IPS-18c (cell line): ENCODE results near the gene IKZF5.
A peak's percentile ranks its signal among the peaks of the same experiment; 100 is the strongest.

Source experiments
- H3K4me3 ChIP-seq: 2 replicates; pipeline ENCODE4 v1.7.0; 2013; ENCODE audit warnings: low read depth, mild to moderate bottlenecking, low read length, moderate library complexity; ENCODE audit not compliant: insufficient read depth
- H3K9me3 ChIP-seq: one replicate; pipeline ENCODE4 v1.6.1; 2013; ENCODE audit warnings: mild to moderate bottlenecking, low read length, moderate library complexity; ENCODE audit not compliant: control insufficient read depth, insufficient read depth

Gene IKZF5

GRCh38 chr10:123008355-123009104 lies at the start of gene IKZF5, which contains the start of gene ACADSB:
Gene IKZF5, minus strand, starts transcription at chr10:123008795. Its CDS starts 10,170 bp downstream, at chr10:122998625.
Gene ACADSB, plus strand, starts transcription at chr10:123009006. Its CDS starts 24 bp downstream, at chr10:123009030.
- Histone ChIP-seq H3K9me3 (no peaks in the 10 kb centered on the region), H3K4me3 (peak within 1 kb of the TSS; percentile 90)

DNA sequence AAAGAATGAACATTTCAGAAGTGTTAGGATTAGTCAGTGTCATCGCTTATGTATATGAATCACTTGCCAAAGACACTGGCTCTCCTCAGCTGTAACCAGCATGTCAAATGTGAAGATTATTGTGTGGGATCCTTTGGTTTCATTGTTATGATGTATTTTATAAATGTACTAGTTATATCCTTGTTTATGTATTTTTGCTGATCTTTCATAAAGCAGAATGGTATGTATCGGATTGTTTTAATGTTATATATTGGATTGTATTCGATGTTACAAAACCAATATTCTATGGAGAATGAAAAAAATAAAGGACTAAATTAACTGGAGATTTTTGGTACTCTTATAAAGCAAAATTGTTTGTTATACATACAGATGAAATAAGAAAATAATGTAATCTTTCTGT lies 49.4 kb upstream of the IKZF5 start:
- Histone ChIP-seq H3K4me3 (no peak overlapping the region), H3K9me3 (no peaks in the 10 kb centered on the region)

DNA sequence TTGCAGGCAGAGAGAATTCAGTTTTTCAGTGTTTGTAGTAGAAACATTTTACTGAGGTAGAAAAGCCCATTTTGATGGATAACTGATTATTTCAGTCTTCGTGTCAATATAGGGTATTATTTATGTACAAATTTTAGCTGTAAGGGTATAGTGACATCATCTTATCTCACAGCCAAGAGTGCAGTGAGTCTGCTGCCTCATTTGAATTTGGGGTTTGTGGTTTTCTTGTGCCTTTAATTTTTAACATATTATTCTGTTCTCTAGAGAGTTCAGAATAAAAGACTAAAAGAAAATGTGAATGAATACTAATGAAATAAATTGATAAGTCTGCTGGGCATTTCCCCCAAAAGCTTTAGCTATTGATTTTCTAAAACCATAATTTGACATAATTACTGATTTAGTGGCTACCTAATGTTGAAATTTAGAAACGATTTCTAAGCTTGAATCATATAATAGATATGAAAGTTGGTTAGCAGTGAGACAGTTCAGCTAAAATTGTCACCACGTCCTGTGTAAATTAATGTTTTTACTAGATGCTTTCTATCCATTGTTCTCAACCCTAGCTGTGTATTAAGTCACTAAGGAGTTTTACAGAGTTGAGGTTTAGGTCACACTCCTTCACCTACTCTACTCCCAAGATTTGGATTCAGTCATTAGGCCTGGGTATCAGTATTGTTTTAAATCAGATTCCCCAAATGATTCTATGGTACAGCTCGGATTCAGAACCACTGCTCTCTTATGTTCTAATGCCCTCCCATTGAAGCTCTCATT lies 37.6 kb upstream of the IKZF5 start:
- Histone ChIP-seq H3K9me3 (no peaks in the 10 kb centered on the region), H3K4me3 (no peak overlapping the region)

GRCh38 chr10:123044391-123044790 lies 35.8 kb upstream of the IKZF5 start:
- Histone ChIP-seq H3K9me3 (no peaks in the 10 kb centered on the region), H3K4me3 (no peak overlapping the region)

DNA sequence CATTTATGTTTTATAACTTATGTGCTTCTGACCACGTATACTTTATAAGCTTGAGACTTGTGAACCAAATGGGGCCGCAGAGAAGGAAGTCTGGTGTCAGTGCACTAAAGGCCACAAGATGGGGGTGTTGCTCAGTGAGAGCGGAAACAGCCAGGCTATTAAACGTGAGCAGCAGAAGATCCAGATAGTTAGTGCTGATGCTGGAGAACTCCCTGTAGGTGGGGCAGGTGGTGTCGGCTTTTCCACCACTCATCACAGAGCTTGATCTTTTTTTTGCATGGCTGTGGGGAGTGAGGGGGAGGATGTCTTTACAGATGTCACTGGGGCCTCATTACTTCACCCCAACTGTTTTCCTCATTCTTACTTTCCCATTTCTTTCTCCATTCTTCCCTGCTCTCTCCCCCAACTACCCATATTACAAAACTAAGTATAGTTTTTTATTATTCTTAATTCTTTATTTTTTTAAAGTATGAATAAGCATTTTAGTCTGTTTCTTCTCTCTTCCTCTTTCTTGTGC lies 34.9 kb upstream of the IKZF5 start:
- Histone ChIP-seq H3K9me3 (no peaks in the 10 kb centered on the region), H3K4me3 (no peak overlapping the region)

DNA sequence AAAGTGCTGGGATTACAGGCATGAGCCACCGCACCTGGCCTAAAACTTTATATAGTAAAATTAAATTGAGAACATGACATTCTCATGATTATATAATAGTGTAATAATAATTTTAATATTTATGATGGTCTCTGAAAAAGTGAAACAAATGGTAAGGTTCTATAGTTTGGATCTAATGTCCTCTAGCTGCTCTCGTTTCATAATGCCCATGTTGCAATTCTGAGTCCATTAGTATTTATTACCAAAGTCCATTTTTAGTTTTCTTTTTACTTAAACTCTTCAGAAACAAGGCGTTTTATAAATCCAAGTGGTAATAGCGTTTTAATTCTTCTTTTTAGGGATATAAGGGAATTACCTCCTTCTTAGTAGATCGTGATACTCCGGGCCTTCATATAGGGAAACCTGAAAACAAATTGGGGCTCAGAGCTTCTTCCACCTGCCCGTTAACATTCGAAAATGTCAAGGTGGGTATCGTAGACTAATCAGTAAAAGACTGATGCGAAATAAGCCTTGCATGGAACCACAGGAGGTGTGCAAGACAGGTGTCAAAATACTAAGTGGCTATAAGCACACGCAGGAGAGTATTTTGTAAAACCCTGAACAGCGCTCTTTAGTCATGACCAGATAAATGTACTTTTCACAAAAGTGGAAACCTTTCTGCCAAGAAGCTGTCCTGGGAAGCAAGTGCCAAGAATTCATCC lies 34.3 kb upstream of the IKZF5 start:
- H3K4me3 ChIP-seq = no peak overlapping the region

GRCh38 chr10:123039632-123039930 lies 31.0 kb upstream of the IKZF5 start:
- H3K4me3 ChIP-seq = no peak overlapping the region
- H3K9me3 ChIP-seq = no peaks in the 10 kb centered on the region

More for the DNA sequence above, 34.3 kb upstream of the IKZF5 start:
- no peaks in the 10 kb centered on the region for H3K9me3 ChIP-seq

DNA sequence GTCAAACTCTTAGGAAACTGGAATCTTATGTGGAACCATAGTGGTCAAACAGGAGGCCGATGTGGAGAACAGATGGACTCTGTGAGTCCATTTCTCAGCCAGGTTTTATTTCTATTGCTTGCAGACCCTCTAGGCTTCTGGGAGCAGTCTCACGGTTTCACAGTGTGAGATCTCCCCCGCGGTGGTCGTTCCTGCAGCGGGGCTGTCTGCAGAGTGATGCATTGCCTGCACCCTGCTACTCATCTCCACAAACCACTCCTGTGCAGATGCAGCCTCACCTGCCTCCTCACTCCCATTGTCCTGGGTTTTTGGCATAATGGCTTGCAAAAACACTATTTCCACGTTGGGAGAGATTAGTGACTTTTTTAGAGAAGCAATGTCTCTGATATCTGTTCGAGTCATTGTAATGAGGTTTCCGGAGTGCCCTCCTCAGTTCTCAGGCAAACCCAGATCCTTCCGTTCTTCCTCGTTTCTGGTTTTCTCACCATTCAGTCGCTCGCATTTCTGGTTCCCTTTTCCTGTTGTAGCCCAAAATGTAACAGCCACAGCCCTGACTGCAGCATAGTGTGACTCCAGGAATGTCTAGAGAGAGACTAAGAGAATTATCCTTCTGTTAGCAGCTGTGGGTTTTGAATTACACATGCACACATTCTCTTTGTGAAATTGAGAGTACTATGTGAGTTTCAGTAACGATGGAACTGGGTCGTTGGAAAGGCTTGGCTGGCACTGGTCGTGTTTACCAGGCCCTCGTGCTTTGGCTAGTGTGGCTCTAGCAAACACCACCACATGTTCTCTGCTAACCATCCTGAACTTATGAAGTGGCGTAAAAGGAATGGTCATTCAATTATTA lies 30.4 kb upstream of the IKZF5 start:
- Histone ChIP-seq H3K9me3 (no peaks in the 10 kb centered on the region), H3K4me3 (no peak overlapping the region)

- Histone ChIP-seq H3K4me3 (no peak overlapping the region), H3K9me3 (no peaks in the 10 kb centered on the region)
These were observed 27.0 kb upstream of the IKZF5 start for GRCh38 chr10:123035467-123036086.

GRCh38 chr10:123034332-123034731 lies 25.7 kb upstream of the IKZF5 start:
- no peak overlapping the region for H3K4me3 ChIP-seq

DNA sequence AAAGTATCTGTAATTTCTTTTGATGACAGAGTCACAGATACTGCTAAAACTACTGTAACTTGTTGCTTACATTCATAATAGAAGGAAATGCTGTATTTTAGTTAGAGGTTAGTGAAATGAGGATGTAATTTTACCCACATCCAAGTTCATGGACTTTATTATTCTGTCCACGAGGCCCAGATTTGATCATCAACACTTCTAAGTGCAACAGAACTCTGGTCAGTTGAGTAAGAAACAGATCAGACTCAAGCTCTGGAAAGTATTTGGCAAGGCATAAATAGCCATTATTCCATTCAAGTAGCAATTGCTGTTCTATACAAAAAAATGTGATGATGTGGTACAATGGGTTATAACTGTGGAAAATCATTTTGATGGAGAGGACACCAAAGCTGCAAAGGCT lies 22.5 kb upstream of the IKZF5 start:
- no peak overlapping the region for H3K4me3 ChIP-seq
- H3K9me3 ChIP-seq = no peaks in the 10 kb centered on the region

More at GRCh38 chr10:123034332-123034731, 25.7 kb upstream of the IKZF5 start:
- H3K9me3 ChIP-seq = no peaks in the 10 kb centered on the region

GRCh38 chr10:123027861-123028260 lies 19.3 kb upstream of the IKZF5 start:
- no peaks in the 10 kb centered on the region for H3K9me3 ChIP-seq

DNA sequence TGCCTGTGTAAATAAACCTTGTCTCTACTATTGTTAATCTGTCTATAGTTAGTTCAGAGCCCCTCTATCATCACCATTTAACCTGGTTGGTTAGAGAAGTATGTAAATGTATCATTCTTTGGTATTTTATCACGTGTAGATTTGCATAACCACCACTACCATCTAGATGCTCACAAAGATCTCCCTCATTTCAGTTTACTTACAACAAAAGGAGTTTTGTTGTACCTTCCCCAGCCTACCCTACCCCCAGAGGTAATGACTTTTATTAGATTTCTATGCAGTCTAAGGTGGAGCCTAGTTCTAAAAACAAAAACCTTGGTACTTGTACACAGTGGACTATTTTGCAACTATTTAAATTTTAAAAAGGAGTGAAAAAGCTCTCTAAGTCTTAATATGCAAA lies 17.7 kb upstream of the IKZF5 start:
- Histone ChIP-seq H3K4me3 (no peak overlapping the region), H3K9me3 (no peaks in the 10 kb centered on the region)

More at GRCh38 chr10:123027861-123028260, 19.3 kb upstream of the IKZF5 start:
- H3K4me3 ChIP-seq = no peak overlapping the region

DNA sequence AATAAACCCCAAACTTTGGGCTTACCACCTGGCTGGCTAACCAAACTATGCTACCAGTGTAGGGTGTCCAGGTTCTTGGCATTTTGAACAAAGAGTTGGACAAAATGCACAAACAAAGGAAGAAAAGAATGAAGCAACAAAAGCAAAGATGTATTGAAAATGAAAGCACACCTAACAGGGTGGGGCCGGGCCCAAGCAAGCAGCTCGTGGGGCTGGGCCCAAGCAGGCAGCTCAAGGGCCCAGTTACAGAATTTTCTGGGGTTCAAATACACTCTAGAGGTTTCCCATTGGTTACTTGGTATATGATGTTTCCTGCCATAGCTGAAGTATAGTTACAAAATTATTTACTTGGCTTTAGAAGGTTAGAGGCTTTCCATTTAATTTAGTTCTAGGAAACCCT lies 15.9 kb upstream of the IKZF5 start:
- Histone ChIP-seq H3K4me3 (no peak overlapping the region), H3K9me3 (no peaks in the 10 kb centered on the region)

GRCh38 chr10:123021517-123021916 lies 12.9 kb upstream of the IKZF5 start:
- no peak overlapping the region for H3K4me3 ChIP-seq
- no peaks in the 10 kb centered on the region for H3K9me3 ChIP-seq

GRCh38 chr10:123019941-123020703 lies 11.5 kb upstream of the IKZF5 start:
- Histone ChIP-seq H3K9me3 (no peaks in the 10 kb centered on the region), H3K4me3 (no peak overlapping the region)
